HG03354 (cell line): ENCODE measurements around the gene GPR162.

Experiments
- ATAC-seq: cut with Tn5 transposase; IDR thresholded peaks from one replicate; pipeline ENCODE4 v1.9.1; 2021; ENCODE audit warnings: mild to moderate bottlenecking; ENCODE audit not compliant: unreplicated experiment, poor library complexity, severe bottlenecking

Gene GPR162

DNA sequence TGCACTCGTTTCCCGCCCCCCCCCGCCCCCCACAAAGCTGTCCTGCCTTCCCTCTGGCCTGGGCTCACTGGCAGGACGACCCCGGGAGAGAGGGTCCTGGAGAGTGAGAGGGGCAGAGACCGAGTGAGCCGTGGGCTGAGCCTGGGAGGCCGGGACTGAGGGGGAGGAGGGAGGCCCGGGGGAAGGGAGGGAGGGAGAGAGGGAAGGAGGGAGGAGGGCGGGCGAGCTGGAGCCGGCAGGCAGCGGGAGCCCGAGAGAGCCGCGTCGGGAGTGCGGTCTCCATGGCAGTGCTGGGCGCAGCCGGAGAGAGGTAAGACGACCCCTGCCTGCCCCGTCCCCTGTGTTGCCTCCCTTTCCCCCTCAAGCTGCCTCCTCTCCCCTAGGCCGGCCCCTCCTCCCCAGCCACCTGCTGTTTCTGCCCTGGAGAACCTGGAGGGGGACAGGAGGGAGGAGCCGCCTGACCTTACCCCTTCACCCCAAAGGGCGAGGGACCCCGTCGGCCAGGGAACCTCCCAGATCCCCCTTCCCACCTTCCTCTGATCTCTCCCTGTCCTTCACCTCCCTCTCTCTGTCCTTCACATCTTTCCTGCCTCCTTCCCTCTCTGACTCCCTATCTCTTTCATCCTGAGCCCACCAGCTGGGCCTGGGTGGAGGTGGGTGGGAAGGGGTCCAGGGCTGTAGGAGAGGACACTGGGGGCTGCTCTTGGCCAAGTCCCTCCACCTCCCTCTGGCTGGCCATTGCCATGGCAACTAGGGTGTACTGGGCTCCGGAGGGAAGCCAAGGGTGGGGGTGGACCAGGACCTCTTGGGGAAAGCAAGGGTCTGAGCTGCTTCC, at the start of gene GPR162:
TSS of gene GPR162 (plus strand) at position 231 of the 835 bp plus-strand sequence. CDS start 2,078 bp downstream, outside the sequence.
- ATAC-seq: no peak

- ATAC-seq: no peak
Measured at GRCh38 chr12:6772331-6772695, 49.3 kb upstream of the GPR162 start, which contains the start of gene LAG3. Gene LAG3, plus strand, starts transcription at chr12:6772520. Its CDS starts 333 bp downstream, at chr12:6772853.

GRCh38 chr12:6772726-6773589, 48.7 kb upstream of the GPR162 start:
- ATAC-seq: no peak

DNA sequence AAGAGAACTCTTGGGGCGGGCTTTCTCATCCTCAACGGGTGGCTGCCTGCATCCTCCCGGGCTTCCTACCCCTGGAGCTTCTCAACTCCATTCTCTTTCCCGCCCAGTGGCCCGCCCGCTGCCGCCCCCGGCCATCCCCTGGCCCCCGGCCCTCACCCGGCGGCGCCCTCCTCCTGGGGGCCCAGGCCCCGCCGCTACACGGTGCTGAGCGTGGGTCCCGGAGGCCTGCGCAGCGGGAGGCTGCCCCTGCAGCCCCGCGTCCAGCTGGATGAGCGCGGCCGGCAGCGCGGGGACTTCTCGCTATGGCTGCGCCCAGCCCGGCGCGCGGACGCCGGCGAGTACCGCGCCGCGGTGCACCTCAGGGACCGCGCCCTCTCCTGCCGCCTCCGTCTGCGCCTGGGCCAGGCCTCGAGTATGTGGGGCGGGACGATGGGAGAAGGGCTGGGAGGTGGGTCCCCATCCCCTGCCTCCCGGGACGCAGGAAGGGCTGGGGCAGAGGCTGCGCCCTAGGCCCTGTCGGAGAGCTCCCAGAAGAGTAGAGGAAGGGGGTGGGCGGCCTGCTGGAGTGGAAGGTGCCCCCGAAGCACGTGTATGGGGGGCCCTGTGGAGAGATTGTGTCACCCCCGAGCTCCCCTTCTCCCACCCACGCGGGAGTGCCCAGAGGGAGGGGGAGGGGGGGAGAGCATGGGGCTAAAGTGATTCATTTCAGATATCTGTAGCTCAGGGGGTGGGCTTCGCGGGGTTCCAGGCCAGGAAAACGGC, 47.9 kb upstream of the GPR162 start:
- ATAC-seq: no peak

DNA sequence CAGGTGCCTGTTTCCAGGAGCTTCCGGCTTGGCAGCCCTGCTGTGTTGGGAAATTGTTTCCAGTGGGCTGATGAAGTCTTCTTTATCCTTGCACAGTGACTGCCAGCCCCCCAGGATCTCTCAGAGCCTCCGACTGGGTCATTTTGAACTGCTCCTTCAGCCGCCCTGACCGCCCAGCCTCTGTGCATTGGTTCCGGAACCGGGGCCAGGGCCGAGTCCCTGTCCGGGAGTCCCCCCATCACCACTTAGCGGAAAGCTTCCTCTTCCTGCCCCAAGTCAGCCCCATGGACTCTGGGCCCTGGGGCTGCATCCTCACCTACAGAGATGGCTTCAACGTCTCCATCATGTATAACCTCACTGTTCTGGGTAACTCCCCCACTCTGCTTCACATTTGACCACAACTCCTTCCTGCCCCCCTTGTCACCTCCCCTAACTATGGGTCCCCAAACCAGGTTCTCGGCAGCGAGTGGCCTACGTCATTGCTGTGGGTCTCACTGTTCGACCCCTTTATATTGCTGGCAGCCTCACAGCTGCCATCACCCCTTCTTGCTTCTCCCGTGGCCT, 47.0 kb upstream of the GPR162 start:
- no peak for ATAC-seq

DNA sequence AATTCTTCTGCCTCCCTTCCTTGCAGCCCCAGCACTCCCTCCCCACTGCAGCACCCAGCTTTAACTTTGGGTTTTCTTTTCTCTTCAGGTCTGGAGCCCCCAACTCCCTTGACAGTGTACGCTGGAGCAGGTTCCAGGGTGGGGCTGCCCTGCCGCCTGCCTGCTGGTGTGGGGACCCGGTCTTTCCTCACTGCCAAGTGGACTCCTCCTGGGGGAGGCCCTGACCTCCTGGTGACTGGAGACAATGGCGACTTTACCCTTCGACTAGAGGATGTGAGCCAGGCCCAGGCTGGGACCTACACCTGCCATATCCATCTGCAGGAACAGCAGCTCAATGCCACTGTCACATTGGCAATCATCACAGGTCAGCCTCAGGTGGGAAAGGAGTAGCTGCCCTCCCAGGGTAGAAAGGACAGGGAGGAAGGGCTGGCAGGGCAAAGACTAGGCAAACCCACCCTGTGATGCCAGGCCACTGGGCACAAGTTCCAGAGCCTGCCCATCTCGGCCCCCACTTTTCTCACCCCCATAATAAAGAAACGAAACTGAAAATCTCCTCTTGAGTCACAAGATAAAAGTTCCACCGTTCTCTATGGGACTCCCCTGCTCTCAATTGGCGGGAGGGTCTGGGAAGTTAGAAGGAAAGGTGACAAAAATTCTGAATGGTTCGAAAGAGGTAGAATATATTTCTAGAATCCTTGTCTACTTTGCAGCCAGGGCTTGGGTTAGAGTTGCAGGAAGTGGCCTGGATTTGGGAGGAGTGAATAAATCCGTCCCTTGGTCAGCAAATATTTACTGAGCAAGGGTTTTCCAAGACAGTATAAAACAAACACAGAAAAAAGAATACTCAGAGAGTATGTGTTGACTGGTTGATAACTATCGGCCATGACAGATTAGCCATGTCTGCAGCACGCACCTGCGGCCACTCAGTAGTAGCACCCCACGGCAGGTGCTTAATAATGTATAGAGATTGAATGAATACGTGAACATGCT, 46.1 kb upstream of the GPR162 start:
- ATAC-seq: no peak

GRCh38 chr12:6777386-6777785, 44.2 kb upstream of the GPR162 start:
- no peak for ATAC-seq

DNA sequence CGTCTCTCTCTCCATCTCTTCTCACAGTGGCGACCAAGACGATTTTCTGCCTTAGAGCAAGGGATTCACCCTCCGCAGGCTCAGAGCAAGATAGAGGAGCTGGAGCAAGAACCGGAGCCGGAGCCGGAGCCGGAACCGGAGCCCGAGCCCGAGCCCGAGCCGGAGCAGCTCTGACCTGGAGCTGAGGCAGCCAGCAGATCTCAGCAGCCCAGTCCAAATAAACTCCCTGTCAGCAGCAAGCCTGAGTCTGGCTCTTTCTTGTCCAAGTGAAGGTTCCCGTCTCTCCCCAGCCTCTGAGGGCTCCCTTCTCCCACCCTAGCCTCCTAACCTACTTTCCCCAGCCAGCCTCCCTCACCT, 43.4 kb upstream of the GPR162 start:
- peak; percentile 4 for ATAC-seq

- ATAC-seq: peak; percentile 84
Measured at GRCh38 chr12:6778574-6779550, 42.8 kb upstream of the GPR162 start.

DNA sequence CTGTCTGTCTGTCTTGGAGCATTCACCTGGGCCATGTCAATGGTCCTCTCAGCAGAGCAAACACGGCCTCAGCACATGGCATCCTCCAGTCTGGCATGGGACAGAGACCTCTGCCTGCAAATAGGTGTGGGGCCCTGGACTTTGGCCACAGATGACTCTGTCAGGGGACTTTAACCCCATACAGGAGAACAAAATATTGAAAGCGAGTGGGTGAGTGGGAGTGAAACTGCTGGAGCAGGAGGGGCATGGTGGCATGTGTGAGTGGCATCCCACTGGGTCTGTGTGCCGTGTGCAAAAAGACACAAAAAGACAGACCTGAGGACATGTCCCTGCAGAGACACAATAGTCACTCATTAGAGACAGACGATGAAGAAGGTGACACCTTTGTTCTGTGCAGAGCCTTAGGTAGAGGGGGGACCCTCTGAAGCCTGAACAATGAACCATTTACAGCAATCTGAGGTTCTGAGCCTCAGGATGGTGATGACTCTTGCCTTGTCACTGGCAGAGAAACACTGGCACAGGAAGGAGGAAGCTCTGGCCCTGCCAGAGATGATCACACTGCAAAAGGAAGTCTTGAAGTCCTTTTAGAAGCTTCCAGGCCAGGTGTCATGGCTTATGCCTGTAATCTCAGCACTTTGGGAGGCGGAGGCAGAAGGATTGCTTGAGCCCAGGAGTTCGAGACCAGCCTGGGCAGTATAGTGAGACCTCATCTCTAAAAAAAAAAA, 41.8 kb upstream of the GPR162 start:
- no peak for ATAC-seq

- ATAC-seq: no peak
Measured at GRCh38 chr12:6780573-6780972, 41.0 kb upstream of the GPR162 start.

DNA sequence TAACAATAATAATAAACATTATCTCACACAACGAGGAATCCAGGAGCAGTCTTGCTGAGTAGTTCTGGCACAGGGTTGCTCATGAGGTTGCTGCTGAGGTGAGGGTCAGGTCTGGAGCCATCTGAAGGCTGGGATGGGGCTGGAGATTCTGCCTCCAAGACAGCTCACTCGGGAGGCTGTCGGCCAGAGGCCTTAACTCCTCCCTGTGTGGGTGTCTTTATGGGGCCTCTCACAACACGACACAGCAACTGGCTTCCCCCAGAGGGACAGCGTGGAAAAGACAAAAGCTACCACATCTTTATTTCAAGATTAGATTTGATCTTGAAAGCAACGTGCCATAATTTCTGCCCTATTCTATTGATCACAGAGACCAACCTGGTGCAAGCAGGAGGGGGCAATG, 39.5 kb upstream of the GPR162 start:
- ATAC-seq: no peak

DNA sequence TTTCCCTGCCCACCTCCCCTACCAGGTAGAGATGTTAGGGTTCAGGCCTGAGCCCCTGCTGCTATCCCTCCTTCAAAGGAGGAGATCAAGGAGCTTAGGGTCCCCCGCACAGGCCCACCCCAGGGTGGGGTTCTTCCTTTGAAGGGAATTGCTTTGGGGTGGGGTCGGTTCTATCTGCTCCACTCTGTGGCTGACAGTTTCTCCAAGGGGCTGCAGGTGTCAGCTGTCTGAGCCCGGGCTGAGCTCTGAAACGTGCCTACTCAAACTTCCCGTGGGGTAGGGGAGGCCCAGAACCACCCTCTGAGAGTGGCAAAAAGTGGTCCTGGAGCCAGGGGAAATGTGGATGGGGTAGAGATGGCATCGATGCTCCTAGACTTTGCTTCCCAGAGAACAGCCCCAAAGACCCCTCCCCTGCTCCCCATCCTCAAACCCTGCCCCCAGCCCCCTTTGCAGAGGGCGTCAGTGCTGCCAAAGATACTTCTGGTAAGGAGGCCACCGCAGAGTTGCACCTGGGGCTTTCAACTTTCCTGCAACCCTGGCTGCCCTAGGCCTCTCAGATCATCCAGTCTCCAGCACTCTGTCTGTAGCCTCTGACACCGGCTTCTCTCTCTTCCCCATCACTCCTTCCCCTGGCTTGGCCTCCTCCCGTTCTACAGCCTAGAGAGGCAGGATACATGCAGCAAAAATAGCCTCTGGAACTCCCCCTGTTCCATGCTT, 38.6 kb upstream of the GPR162 start:
- no peak for ATAC-seq

DNA sequence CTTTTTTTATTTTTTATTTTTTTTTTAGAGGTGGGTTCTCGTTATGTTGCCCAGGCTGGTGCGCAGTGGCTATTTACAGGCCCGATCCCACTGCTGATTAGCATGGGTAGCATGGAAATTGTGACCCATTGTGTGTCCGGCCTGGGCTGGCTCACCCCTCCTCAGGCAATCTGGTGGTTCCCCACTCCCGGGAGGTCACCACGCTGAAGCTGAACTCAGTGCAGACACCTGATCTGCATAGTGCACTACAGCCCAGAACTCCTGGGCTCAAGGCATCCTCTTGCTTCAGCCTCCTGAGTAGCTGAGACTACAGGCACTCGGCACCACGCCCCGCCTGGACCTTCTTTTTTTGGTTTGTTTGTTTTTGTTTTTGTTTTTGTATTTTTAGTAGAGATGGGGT, 37.8 kb upstream of the GPR162 start:
- no peak for ATAC-seq

DNA sequence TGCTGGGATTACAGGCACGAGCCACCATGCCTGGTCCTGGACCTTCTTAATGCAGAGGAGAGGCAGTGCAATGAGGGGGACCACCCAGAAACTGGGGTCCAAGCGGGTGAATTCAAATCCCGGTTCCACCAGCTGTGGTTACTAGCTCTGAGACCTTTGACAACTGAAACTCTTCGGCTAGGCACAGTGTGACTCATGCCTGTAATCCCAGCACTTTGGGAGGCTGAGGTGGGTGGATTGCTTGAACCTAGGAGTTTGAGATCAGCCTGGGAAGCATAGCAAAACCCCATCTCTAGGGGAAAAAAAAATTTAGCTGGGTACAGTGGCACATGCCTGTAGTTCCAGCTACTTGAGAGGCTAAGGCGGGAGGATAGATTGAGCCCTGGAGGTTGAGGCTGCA, 37.3 kb upstream of the GPR162 start:
- no peak for ATAC-seq

DNA sequence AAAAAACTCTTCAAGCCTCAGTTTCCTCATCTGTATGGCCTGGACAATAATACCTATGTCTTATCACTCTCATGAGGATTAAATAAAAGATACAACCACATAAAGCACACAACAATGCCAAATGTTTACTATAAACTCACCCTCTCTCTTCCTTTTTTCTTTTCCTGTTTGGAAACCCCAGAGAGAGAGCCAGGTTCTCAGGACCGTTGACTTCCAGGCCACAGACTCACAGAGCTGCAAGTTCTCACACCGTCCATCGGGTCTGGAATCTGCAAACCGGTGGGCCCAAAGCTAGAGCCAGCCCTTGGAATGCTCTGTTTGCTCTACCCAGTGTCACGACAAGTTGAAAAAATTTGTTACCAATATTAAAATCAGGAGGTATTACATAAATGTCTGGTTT, 36.9 kb upstream of the GPR162 start:
- no peak for ATAC-seq
